ENCODE measurements around the gene DCAF11. TPM values are rescaled to one million over a fixed set of nuclear protein-coding genes. Genes with fewer than 3 reads are reported as not detected.

The DCAF11 gene
- total RNA-seq, 2 experiments from 2014 or later, result 74.8 to 75.3 TPM

DNA sequence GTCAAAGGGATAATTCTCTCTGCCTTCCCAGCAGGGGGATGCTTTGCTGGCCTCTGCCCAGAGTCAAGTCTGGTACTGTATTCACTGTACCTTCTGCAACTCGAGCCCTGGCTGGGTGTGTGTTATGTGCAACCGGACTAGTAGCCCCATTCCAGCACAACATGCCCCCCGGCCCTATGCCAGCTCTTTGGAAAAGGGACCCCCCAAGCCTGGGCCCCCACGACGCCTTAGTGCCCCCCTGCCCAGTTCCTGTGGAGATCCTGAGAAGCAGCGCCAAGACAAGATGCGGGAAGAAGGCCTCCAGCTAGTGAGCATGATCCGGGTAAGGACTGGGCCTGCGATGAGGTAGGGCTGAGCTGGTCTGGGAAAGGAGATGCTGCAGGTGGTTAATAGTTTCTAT lies 36.0 kb downstream of the DCAF11 start:
- intact Hi-C loops (cut with DNase I, micrococcal nuclease), result no loop called here

DNA sequence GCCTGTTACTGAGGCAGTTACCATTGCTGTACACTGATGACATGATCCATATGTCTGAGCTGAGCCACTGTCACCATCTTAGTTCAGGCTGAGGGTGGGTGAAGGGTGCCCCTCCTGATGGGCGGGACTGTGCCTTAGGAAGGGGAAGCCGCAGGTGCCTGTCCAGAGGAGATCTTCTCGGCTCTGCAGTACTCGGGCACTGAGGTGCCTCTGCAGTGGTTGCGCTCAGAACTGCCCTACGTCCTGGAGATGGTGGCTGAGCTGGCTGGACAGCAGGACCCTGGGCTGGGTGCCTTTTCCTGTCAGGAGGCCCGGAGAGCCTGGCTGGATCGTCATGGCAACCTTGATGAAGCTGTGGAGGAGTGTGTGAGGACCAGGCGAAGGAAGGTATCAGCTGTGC lies 36.4 kb downstream of the DCAF11 start:
- Mint-ChIP-seq H3K4me1 (ENCODE audit: low read depth) (peaks cover 38% of the 10 kb centered on the region), H3K27ac (no peak overlapping the region), H3K4me3 (no peak overlapping the region), H3K36me3 (ENCODE audit: low read depth) (peaks cover 87% of the 10 kb centered on the region), H3K27me3 (no peaks in the 10 kb centered on the region), H3K9me3 (no peaks in the 10 kb centered on the region)
- DNase-seq, result no peak
- H3K9me3 ChIP-seq (ENCODE audit: control insufficient read depth in 1 of 2, insufficient read depth in 1 of 2, low read length in 2 of 2), result no peaks in the 10 kb centered on the region
- no peaks in the 10 kb centered on the region for H3K27me3 ChIP-seq (ENCODE audit: control insufficient read depth in 1 of 2, insufficient read depth in 2 of 2, low read length in 2 of 2)
- ChIA-PET POLR2A (interaction anchor here (0.6 to 8.1 kb wide), 5 partner anchors 10 to 712 kb away, joined by 3 to 154 read pairs (median 15); partner anchors contain the start of genes DCAF11, EMC9, IRF9 and NRL), CTCF (interaction anchor here (0.5 to 5.5 kb wide), 2 partner anchors 10 to 167 kb away, joined by 3 to 32 read pairs; partner anchors contain the start of gene IRF9)
- H3K4me1 ChIP-seq (ENCODE audit: insufficient read depth, low read length), result peaks cover 43% of the 10 kb centered on the region
- ATAC-seq (ENCODE audit: poor library complexity), result no peak
- H3K27ac ChIP-seq (ENCODE audit: low read depth in 1 of 2, low read length in 2 of 2), result no peak overlapping the region
- peaks cover 59% of the 10 kb centered on the region for H3K36me3 ChIP-seq (ENCODE audit: insufficient read depth, low read length)
- intact Hi-C loops (cut with DNase I, micrococcal nuclease), result no loop called here
- TF ChIP-seq, protein P1, sequence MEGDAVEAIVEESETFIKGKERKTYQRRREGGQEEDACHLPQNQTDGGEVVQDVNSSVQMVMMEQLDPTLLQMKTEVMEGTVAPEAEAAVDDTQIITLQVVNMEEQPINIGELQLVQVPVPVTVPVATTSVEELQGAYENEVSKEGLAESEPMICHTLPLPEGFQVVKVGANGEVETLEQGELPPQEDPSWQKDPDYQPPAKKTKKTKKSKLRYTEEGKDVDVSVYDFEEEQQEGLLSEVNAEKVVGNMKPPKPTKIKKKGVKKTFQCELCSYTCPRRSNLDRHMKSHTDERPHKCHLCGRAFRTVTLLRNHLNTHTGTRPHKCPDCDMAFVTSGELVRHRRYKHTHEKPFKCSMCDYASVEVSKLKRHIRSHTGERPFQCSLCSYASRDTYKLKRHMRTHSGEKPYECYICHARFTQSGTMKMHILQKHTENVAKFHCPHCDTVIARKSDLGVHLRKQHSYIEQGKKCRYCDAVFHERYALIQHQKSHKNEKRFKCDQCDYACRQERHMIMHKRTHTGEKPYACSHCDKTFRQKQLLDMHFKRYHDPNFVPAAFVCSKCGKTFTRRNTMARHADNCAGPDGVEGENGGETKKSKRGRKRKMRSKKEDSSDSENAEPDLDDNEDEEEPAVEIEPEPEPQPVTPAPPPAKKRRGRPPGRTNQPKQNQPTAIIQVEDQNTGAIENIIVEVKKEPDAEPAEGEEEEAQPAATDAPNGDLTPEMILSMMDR (IDR thresholded peaks at IDR 0.05), result no peak
- no peak overlapping the region for H3K4me3 ChIP-seq (ENCODE audit: low read length)

More for the DNA sequence above, 36.0 kb downstream of the DCAF11 start:
- Mint-ChIP-seq H3K4me1 (ENCODE audit: low read depth) (peaks cover 42% of the 10 kb centered on the region), H3K27ac (no peak overlapping the region), H3K36me3 (ENCODE audit: low read depth) (peaks cover 83% of the 10 kb centered on the region), H3K27me3 (no peaks in the 10 kb centered on the region), H3K9me3 (no peaks in the 10 kb centered on the region), H3K4me3 (no peak overlapping the region)
- TF ChIP-seq, protein P1 (IDR thresholded peaks at IDR 0.05), result no peak
- ATAC-seq (ENCODE audit: poor library complexity) (no peak), DNase-seq (no peak)
- POLR2A ChIA-PET, result interaction anchor here (0.6 to 8.1 kb wide), 5 partner anchors 9 to 712 kb away, joined by 3 to 154 read pairs (median 15); partner anchors contain the start of genes DCAF11, EMC9, IRF9 and NRL
- Histone ChIP-seq H3K36me3 (ENCODE audit: insufficient read depth, low read length) (peaks cover 55% of the 10 kb centered on the region), H3K4me1 (ENCODE audit: insufficient read depth, low read length) (peaks cover 47% of the 10 kb centered on the region), H3K4me3 (ENCODE audit: low read length) (no peak overlapping the region), H3K27me3 (ENCODE audit: control insufficient read depth in 1 of 2, insufficient read depth in 2 of 2, low read length in 2 of 2) (no peaks in the 10 kb centered on the region), H3K27ac (ENCODE audit: low read depth in 1 of 2, low read length in 2 of 2) (no peak overlapping the region), H3K9me3 (ENCODE audit: control insufficient read depth in 1 of 2, insufficient read depth in 1 of 2, low read length in 2 of 2) (no peaks in the 10 kb centered on the region)
- CTCF ChIA-PET, result interaction anchor here (5.5 kb wide), 1 partner anchor 11 kb away, joined by 32 read pairs; the partner anchor contains the start of gene IRF9

DNA sequence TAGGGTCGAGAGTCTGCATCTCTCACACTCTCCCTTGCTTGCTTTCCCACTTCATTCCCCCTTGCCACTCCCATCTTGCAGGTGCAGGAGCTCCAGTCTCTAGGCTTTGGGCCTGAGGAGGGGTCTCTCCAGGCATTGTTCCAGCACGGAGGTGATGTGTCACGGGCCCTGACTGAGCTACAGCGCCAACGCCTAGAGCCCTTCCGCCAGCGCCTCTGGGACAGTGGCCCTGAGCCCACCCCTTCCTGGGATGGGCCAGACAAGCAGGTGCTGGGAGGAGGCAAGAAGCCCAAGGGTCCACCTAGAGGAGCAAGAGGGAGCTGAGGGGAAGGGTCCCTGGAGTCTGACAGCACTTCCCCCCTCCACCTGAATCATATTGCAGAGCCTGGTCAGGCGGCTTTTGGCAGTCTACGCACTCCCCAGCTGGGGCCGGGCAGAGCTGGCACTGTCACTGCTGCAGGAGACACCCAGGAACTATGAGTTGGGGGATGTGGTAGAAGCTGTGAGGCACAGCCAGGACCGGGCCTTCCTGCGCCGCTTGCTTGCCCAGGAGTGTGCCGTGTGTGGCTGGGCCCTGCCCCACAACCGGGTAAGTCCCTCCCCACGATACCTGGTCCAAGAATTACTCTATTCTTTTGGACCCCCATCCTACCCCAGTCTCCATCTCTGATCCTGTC lies 37.0 kb downstream of the DCAF11 start:
- Mint-ChIP-seq H3K4me3 (peak overlapping the region; percentile 30), H3K27me3 (no peaks in the 10 kb centered on the region), H3K4me1 (ENCODE audit: low read depth) (peaks cover 33% of the 10 kb centered on the region), H3K9me3 (no peaks in the 10 kb centered on the region), H3K27ac (no peak overlapping the region), H3K36me3 (ENCODE audit: low read depth) (peaks cover 85% of the 10 kb centered on the region)
- Histone ChIP-seq H3K36me3 (ENCODE audit: insufficient read depth, low read length) (peaks cover 63% of the 10 kb centered on the region), H3K9me3 (ENCODE audit: control insufficient read depth in 1 of 2, insufficient read depth in 1 of 2, low read length in 2 of 2) (no peaks in the 10 kb centered on the region), H3K4me3 (ENCODE audit: low read length) (no peak overlapping the region), H3K27ac (ENCODE audit: low read depth in 1 of 2, low read length in 2 of 2) (no peak overlapping the region), H3K4me1 (ENCODE audit: insufficient read depth, low read length) (peaks cover 40% of the 10 kb centered on the region), H3K27me3 (ENCODE audit: control insufficient read depth in 1 of 2, insufficient read depth in 2 of 2, low read length in 2 of 2) (no peaks in the 10 kb centered on the region)
- DNase-seq (no peak), ATAC-seq (ENCODE audit: poor library complexity) (no peak)
- CTCF ChIA-PET, result interaction anchor here (0.5 to 5.5 kb wide), 2 partner anchors 10 to 167 kb away, joined by 3 to 32 read pairs; partner anchors contain the start of gene IRF9
- POLR2A ChIA-PET, result interaction anchor here (2.3 to 8.1 kb wide), 4 partner anchors 10 to 37 kb away, joined by 9 to 154 read pairs (median 71); partner anchors contain the start of genes DCAF11, EMC9, IRF9 and NRL
- intact Hi-C loops (cut with DNase I, micrococcal nuclease), result no loop called here
- TF ChIP-seq, protein P1 (IDR thresholded peaks at IDR 0.05), result no peak
